Measurements from ENCODE around the gene RPL38. TPM values are rescaled to one million over a fixed set of nuclear protein-coding genes. Genes with fewer than 3 reads are reported as not detected.
"Not testable (repeated sequence)": the region's sequence is repeated elsewhere in the genome, so short reads cannot be mapped to it uniquely, and the experiment has no call there.

Gene RPL38
- total RNA-seq, 3 donors from 2014 or later (not counting 1 experiment from before 2014, with no cell fraction given) = 560 to 802 (median 759) TPM

DNA sequence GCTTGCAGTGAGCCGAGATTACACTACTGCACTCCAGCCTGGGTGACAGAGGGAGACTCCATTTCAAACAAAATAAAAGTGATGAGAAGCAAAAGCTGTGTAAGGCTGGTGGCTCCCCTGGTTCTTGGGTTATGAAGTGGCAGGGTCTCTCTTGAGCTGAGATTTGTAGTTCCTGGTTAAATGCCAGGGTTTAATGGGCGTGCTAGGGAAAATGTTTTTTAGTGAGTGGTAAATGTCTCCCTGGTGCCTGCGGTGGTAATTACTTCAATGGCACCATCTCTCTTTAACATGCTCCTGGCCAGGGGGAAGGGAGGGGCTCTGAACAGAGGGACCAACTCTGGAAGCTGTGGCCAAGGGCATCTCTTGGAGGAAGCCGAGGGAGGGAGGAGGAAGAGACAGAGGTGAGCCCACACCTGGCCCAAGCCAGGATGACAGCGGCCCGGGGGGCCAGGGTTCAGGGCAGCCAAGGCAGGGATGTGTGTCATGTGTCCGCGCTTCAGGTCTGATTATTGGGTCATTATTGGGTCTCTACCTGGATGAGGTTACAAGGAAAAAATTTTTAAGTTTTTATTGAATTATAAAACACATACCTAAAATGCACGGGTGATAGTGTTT lies 17.8 kb upstream of the RPL38 start:
- H3K4me1 Mint-ChIP-seq = no peaks in the 10 kb centered on the region
- 88% methylated on average over 6 of the region's 9 CpGs for WGBS (ENCODE audit: insufficient coverage)
- Histone ChIP-seq H3K4me1 (ENCODE audit: control insufficient read depth, insufficient read depth, low read length) (no peaks in the 10 kb centered on the region), H3K36me3 (ENCODE audit: control insufficient read depth, insufficient read depth, low read length) (no peaks in the 10 kb centered on the region), H3K9me3 (ENCODE audit: control insufficient read depth, insufficient read depth, low read length) (no peaks in the 10 kb centered on the region), H3K27ac (ENCODE audit: low read length) (no peak overlapping the region), H3K4me3 (ENCODE audit: low read length) (no peak overlapping the region), H3K27me3 (ENCODE audit: control insufficient read depth, insufficient read depth, low read length) (no peaks in the 10 kb centered on the region)
- TF ChIP-seq, protein P1, sequence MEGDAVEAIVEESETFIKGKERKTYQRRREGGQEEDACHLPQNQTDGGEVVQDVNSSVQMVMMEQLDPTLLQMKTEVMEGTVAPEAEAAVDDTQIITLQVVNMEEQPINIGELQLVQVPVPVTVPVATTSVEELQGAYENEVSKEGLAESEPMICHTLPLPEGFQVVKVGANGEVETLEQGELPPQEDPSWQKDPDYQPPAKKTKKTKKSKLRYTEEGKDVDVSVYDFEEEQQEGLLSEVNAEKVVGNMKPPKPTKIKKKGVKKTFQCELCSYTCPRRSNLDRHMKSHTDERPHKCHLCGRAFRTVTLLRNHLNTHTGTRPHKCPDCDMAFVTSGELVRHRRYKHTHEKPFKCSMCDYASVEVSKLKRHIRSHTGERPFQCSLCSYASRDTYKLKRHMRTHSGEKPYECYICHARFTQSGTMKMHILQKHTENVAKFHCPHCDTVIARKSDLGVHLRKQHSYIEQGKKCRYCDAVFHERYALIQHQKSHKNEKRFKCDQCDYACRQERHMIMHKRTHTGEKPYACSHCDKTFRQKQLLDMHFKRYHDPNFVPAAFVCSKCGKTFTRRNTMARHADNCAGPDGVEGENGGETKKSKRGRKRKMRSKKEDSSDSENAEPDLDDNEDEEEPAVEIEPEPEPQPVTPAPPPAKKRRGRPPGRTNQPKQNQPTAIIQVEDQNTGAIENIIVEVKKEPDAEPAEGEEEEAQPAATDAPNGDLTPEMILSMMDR (IDR thresholded peaks at IDR 0.05) = no peak
- intact Hi-C loops (cut with micrococcal nuclease) = no loop called here
- peaks cover 5 to 10% of the 10 kb centered on the region in 2 donors for H3K27me3 Mint-ChIP-seq (ENCODE audit: low read depth in 2 of 2)
- no peak overlapping the region for H3K4me3 Mint-ChIP-seq
- H3K9me3 Mint-ChIP-seq = no peaks in the 10 kb centered on the region
- H3K36me3 Mint-ChIP-seq = no peaks in the 10 kb centered on the region
- ATAC-seq (no peak), DNase-seq (no peak)
- H3K27ac Mint-ChIP-seq = no peak overlapping the region

- H3K9me3 ChIP-seq (ENCODE audit: control insufficient read depth, insufficient read depth, low read length) = no peaks in the 10 kb centered on the region
- no peaks in the 10 kb centered on the region for H3K4me1 Mint-ChIP-seq
- H3K27me3 Mint-ChIP-seq (ENCODE audit: low read depth in 2 of 2) = peaks cover 5 to 10% of the 10 kb centered on the region in 2 donors
- H3K27ac Mint-ChIP-seq = no peak overlapping the region
- no peaks in the 10 kb centered on the region for H3K36me3 Mint-ChIP-seq
- no peak overlapping the region for H3K4me3 Mint-ChIP-seq
- H3K27ac ChIP-seq (ENCODE audit: low read length) = no peak overlapping the region
- 93% methylated on average over 20 of the region's 20 CpGs for WGBS (ENCODE audit: insufficient coverage)
- ATAC-seq = no peak
- no peaks in the 10 kb centered on the region for H3K36me3 ChIP-seq (ENCODE audit: control insufficient read depth, insufficient read depth, low read length)
- intact Hi-C loops (cut with micrococcal nuclease) = no loop called here
- H3K27me3 ChIP-seq (ENCODE audit: control insufficient read depth, insufficient read depth, low read length) = no peaks in the 10 kb centered on the region
- no peaks in the 10 kb centered on the region for H3K9me3 Mint-ChIP-seq
- no peak for DNase-seq
- H3K4me3 ChIP-seq (ENCODE audit: low read length) = no peak overlapping the region
- no peaks in the 10 kb centered on the region for H3K4me1 ChIP-seq (ENCODE audit: control insufficient read depth, insufficient read depth, low read length)
- TF ChIP-seq, protein P1 (IDR thresholded peaks at IDR 0.05) = no peak
Measured at GRCh38 chr17:74186498-74186897, 17.0 kb upstream of the RPL38 start.

DNA sequence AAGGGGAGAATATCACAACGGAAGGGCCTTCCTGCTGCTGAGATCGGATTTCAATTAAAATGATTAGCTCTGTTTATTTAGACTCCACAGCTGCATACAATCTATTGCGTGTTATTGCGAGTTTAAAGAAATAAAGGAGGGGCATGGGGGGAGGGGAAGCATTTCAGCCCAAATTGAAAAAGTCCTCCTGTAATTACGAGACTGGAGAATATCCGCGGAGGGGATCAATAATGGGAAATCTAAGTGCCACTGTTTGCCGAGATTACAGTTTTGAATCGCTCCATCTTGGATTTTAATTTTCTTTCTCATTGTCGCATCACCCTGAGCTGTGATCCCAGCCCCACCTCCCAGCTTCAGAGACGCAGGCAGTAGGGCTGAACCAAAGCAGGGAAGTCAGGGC lies 15.7 kb upstream of the RPL38 start:
- H3K27ac ChIP-seq (ENCODE audit: low read length) = no peak overlapping the region
- Mint-ChIP-seq H3K27me3 (ENCODE audit: low read depth in 2 of 2) (peaks cover 5 to 10% of the 10 kb centered on the region in 2 donors), H3K9me3 (no peaks in the 10 kb centered on the region), H3K27ac (no peak overlapping the region), H3K36me3 (no peaks in the 10 kb centered on the region), H3K4me3 (no peak overlapping the region), H3K4me1 (no peaks in the 10 kb centered on the region)
- H3K36me3 ChIP-seq (ENCODE audit: control insufficient read depth, insufficient read depth, low read length) = no peaks in the 10 kb centered on the region
- ATAC-seq (no peak), DNase-seq (no peak)
- H3K27me3 ChIP-seq (ENCODE audit: control insufficient read depth, insufficient read depth, low read length) = no peaks in the 10 kb centered on the region
- intact Hi-C loops (cut with micrococcal nuclease) = no loop called here
- H3K9me3 ChIP-seq (ENCODE audit: control insufficient read depth, insufficient read depth, low read length) = no peaks in the 10 kb centered on the region
- no peak overlapping the region for H3K4me3 ChIP-seq (ENCODE audit: low read length)
- WGBS (ENCODE audit: insufficient coverage) = 76% methylated on average over 11 of the region's 11 CpGs
- H3K4me1 ChIP-seq (ENCODE audit: control insufficient read depth, insufficient read depth, low read length) = no peaks in the 10 kb centered on the region
- TF ChIP-seq, protein P1 (IDR thresholded peaks at IDR 0.05) = no peak

- H3K9me3 Mint-ChIP-seq; H3K36me3 ChIP-seq (ENCODE audit: control insufficient read depth, insufficient read depth, low read length); DNase-seq; H3K27me3 Mint-ChIP-seq (ENCODE audit: low read depth in 2 of 2); H3K4me1 Mint-ChIP-seq; H3K4me3 Mint-ChIP-seq; H3K9me3 ChIP-seq (ENCODE audit: control insufficient read depth, insufficient read depth, low read length); intact Hi-C loops (cut with micrococcal nuclease); H3K27ac ChIP-seq (ENCODE audit: low read length); H3K36me3 Mint-ChIP-seq; H3K27ac Mint-ChIP-seq; H3K4me3 ChIP-seq (ENCODE audit: low read length); ATAC-seq; H3K27me3 ChIP-seq (ENCODE audit: control insufficient read depth, insufficient read depth, low read length); H3K4me1 ChIP-seq (ENCODE audit: control insufficient read depth, insufficient read depth, low read length): not testable (repeated sequence)
- WGBS (ENCODE audit: insufficient coverage) = 93% methylated on average over 3 of the region's 4 CpGs
Measured at GRCh38 chr17:74188687-74189086, 14.8 kb upstream of the RPL38 start.

All from natural killer cell (primary cell).